Measurements from ENCODE around the gene FAM227A. TPM values are rescaled to one million over a fixed set of nuclear protein-coding genes. Genes with fewer than 3 reads are reported as not detected.

Gene FAM227A
- total and polyA plus RNA-seq, 3 experiments from 2014 or later, result 0.08 to 0.92 (median 0.75) TPM

GRCh38 chr22:38540701-38541100 lies 115.5 kb downstream of the FAM227A start:
- Histone ChIP-seq H3K27me3 (ENCODE audit: insufficient read depth, low read length, poor library complexity, severe bottlenecking) (no peaks in the 10 kb centered on the region), H3K36me3 (ENCODE audit: insufficient read depth, low read length) (no peaks in the 10 kb centered on the region), H3K27ac (ENCODE audit: low read depth, low read length) (no peak overlapping the region), H3K9me3 (ENCODE audit: low read length) (no peaks in the 10 kb centered on the region), H3K4me1 (ENCODE audit: insufficient read depth, low read length) (no peaks in the 10 kb centered on the region), H3K4me3 (ENCODE audit: low read length) (no peak overlapping the region)
- no peak overlapping the region for H3K4me3 Mint-ChIP-seq
- no peak overlapping the region for H3K27ac Mint-ChIP-seq
- H3K4me1 Mint-ChIP-seq, result no peaks in the 10 kb centered on the region
- H3K27me3 Mint-ChIP-seq, result no peaks in the 10 kb centered on the region
- ChIA-PET POLR2A (no interaction called here), CTCF (no interaction called here)
- H3K9me3 Mint-ChIP-seq, result peaks cover 3 to 21% (median 18%) of the 10 kb centered on the region in 5 donors
- no peak for DNase-seq
- H3K36me3 Mint-ChIP-seq, result peaks cover 0 to 10% (median 0%) of the 10 kb centered on the region in 3 donors

GRCh38 chr22:38531251-38531938 lies 124.8 kb downstream of the FAM227A start:
- Histone ChIP-seq H3K4me3 (ENCODE audit: low read length) (peak overlapping the region; percentile 23), H3K4me1 (ENCODE audit: insufficient read depth, low read length) (peaks cover 14% of the 10 kb centered on the region), H3K27ac (ENCODE audit: low read depth, low read length) (no peak overlapping the region), H3K36me3 (ENCODE audit: insufficient read depth, low read length) (no peaks in the 10 kb centered on the region), H3K27me3 (ENCODE audit: insufficient read depth, low read length, poor library complexity, severe bottlenecking) (no peaks in the 10 kb centered on the region), H3K9me3 (ENCODE audit: low read length) (no peaks in the 10 kb centered on the region)
- H3K9me3 Mint-ChIP-seq, result no peaks in the 10 kb centered on the region
- CTCF ChIA-PET, result no interaction called here
- H3K36me3 Mint-ChIP-seq, result no peaks in the 10 kb centered on the region
- DNase-seq, result peak in 1 of 5 donors; percentile 43
- peak overlapping the region; percentile 44 to 97 (median 72) for H3K27ac Mint-ChIP-seq
- H3K27me3 Mint-ChIP-seq, result no peaks in the 10 kb centered on the region
- POLR2A ChIA-PET, result interaction anchor here (1.0 kb wide), 1 partner anchor 78 kb away, joined by 3 read pairs; no protein-coding TSS in a partner anchor
- peaks cover 5 to 9% (median 7%) of the 10 kb centered on the region in 3 donors for H3K4me1 Mint-ChIP-seq
- peak overlapping the region in 6 of 7 donors; percentile 2 to 42 (median 20) for H3K4me3 Mint-ChIP-seq

Other genes starting within 250 kb of the FAM227A start
- not detected for gene KCNJ4, start 201.2 kb downstream of the FAM227A start, total RNA-seq
- gene KCNJ4, start 201.2 kb downstream of the FAM227A start, polyA plus RNA-seq, result not detected
- under 1 TPM; 0.13 to 0.33 TPM for gene KDELR3, start 188.3 kb downstream of the FAM227A start, total RNA-seq
- gene KDELR3, start 188.3 kb downstream of the FAM227A start, polyA plus RNA-seq, result 0.45 TPM
- 100 to 1,000 TPM; 358 to 369 TPM for gene DDX17, start 150.1 kb downstream of the FAM227A start, total RNA-seq
- 41.4 TPM for gene DDX17, start 150.1 kb downstream of the FAM227A start, polyA plus RNA-seq
- gene DMC1, start 86.2 kb downstream of the FAM227A start, total RNA-seq, result 10 to 100 TPM; 10.9 to 17.2 TPM
- not detected for gene DMC1, start 86.2 kb downstream of the FAM227A start, polyA plus RNA-seq
- 10 to 100 TPM; 14.0 to 15.1 TPM for gene CBY1, start 246 bp upstream of the FAM227A start, total RNA-seq
- 7.6 TPM for gene CBY1, start 246 bp upstream of the FAM227A start, polyA plus RNA-seq
- 100 to 1,000 TPM; 207 to 210 TPM for gene TOMM22, start 25.6 kb upstream of the FAM227A start, total RNA-seq
- gene TOMM22, start 25.6 kb upstream of the FAM227A start, polyA plus RNA-seq, result 61.4 TPM
- gene JOSD1, start 44.6 kb upstream of the FAM227A start, total RNA-seq, result 10 to 100 TPM; 86.0 to 96.4 TPM
- 9.3 TPM for gene JOSD1, start 44.6 kb upstream of the FAM227A start, polyA plus RNA-seq
- 10 to 100 TPM; 62.7 to 63.7 TPM for gene GTPBP1, start 49.6 kb upstream of the FAM227A start, total RNA-seq
- gene GTPBP1, start 49.6 kb upstream of the FAM227A start, polyA plus RNA-seq, result 28.2 TPM
- 100 to 1,000 TPM; 168 to 185 TPM for gene SUN2, start 99.6 kb upstream of the FAM227A start, total RNA-seq
- 753 TPM for gene SUN2, start 99.6 kb upstream of the FAM227A start, polyA plus RNA-seq
- 1 to 10 TPM; 9.1 to 9.6 TPM for gene DNAL4, start 137.8 kb upstream of the FAM227A start, total RNA-seq
- 12.3 TPM for gene DNAL4, start 137.8 kb upstream of the FAM227A start, polyA plus RNA-seq
- gene NPTXR, start 187.6 kb upstream of the FAM227A start, total RNA-seq, result 1 to 10 TPM; 5.9 to 6.3 TPM
- gene NPTXR, start 187.6 kb upstream of the FAM227A start, polyA plus RNA-seq, result 1.0 TPM
- 100 to 1,000 TPM; 159 to 171 TPM for gene CBX6, start 215.8 kb upstream of the FAM227A start, total RNA-seq
- 10.8 TPM for gene CBX6, start 215.8 kb upstream of the FAM227A start, polyA plus RNA-seq

All from CD8-positive, alpha-beta memory T cell (primary cell).